HEK293 (cell line): ENCODE measurements around the gene SERINC5.

Source experiments
- CTCF ChIA-PET: fragments of 350-600 bp; formaldehyde crosslinking; extraction: SDS; loops from one replicate; lab custom pipeline; 2021; ENCODE audit warnings: antibody characterized with exemption; lab: Yijun Ruan, JAX
- POLR2A ChIA-PET: fragments of 300-600 bp; formaldehyde crosslinking; extraction: SDS; loops from one replicate; lab custom pipeline; 2020; ENCODE audit warnings: antibody characterized with exemption, inconsistent platforms; lab: Yijun Ruan, JAX
- H3K27ac ChIP-seq: fragments of 200-500 bp; sonication (Bioruptor generic); 2 replicates; pipeline ENCODE4 v1.5.1; 2014; ENCODE audit warnings: low read depth, low read length, control low read depth, inconsistent platforms; ENCODE audit errors: extremely low read depth
- H3K36me3 ChIP-seq, 2 experiments: fragments of 200-500 bp in 1 of 2; sonication (Bioruptor generic) in 1 of 2; 1 replicate in 1 of 2; 2 replicates in 1 of 2; pipeline ENCODE4 v1.5.1; 2014 to 2017; ENCODE audit warnings: inconsistent platforms in 2 of 2, low read length in 2 of 2; ENCODE audit not compliant: control insufficient read depth in 2 of 2, insufficient read depth in 1 of 2
- H3K4me1 ChIP-seq: fragments of 200-500 bp; sonication (Bioruptor generic); 2 replicates; pipeline ENCODE4 v1.5.1; 2014; ENCODE audit warnings: mild to moderate bottlenecking, low read length, inconsistent platforms; ENCODE audit not compliant: control insufficient read depth, insufficient read depth
- H3K4me3 ChIP-seq: 2 replicates; pipeline ENCODE4 v1.5.1; 2011; ENCODE audit warnings: low read depth, mild to moderate bottlenecking, control low read depth, low read length, moderate library complexity
- H3K9me3 ChIP-seq: fragments of 200-500 bp; sonication (Bioruptor generic); 2 replicates; pipeline ENCODE4 v1.5.1; 2014; ENCODE audit warnings: low read depth, low read length, inconsistent platforms; ENCODE audit not compliant: control insufficient read depth, insufficient read depth
- GLIS2 ChIP-seq: fragments of 450-650 bp; formaldehyde crosslinking; IDR thresholded peaks from 2 replicates; pipeline ENCODE4 v1.5.1; 2016; ENCODE audit warnings: missing biosample characterization, missing genetic modification characterization
- HOXD13 ChIP-seq: sonication (generic); formaldehyde crosslinking; IDR thresholded peaks from 2 replicates; pipeline ENCODE4 v1.8.0; 2022; ENCODE audit warnings: missing genetic modification reagents, borderline replicate concordance
- KLF7 ChIP-seq: fragments of 450-650 bp; formaldehyde crosslinking; IDR thresholded peaks from 2 replicates; pipeline ENCODE4 v1.5.1; 2016; ENCODE audit warnings: missing biosample characterization, missing genetic modification characterization, borderline replicate concordance
- MEIS1 ChIP-seq: sonication (generic); formaldehyde crosslinking; IDR thresholded peaks from 2 replicates; pipeline ENCODE4 v1.8.1; 2022; ENCODE audit warnings: missing genetic modification reagents, mild to moderate bottlenecking, borderline replicate concordance
- MYNN ChIP-seq: fragments of 450-650 bp; formaldehyde crosslinking; IDR thresholded peaks from 2 replicates; pipeline ENCODE4 v1.5.1; 2016; ENCODE audit warnings: missing biosample characterization, missing genetic modification characterization, borderline replicate concordance
- OSR2 ChIP-seq: fragments of 450-650 bp; formaldehyde crosslinking; IDR thresholded peaks from 2 replicates; pipeline ENCODE4 v1.5.1; 2016; ENCODE audit warnings: missing biosample characterization, missing genetic modification characterization
- SALL2 ChIP-seq: fragments of 450-650 bp; formaldehyde crosslinking; IDR thresholded peaks from 2 replicates; pipeline ENCODE4 v1.5.0; 2017; ENCODE audit warnings: missing biosample characterization, mild to moderate bottlenecking, missing genetic modification characterization, borderline replicate concordance
- SP2 ChIP-seq: fragments of 450-650 bp; formaldehyde crosslinking; IDR thresholded peaks from 2 replicates; pipeline ENCODE4 v1.5.1; 2016; ENCODE audit warnings: missing biosample characterization, missing genetic modification characterization
- SP3 ChIP-seq: fragments of 450-650 bp; formaldehyde crosslinking; IDR thresholded peaks from 2 replicates; pipeline ENCODE4 v1.5.1; 2016; ENCODE audit warnings: missing biosample characterization, missing genetic modification characterization
- TCF7L2 ChIP-seq: IDR thresholded peaks from 2 replicates; pipeline ENCODE4 v1.6.1; 2011; ENCODE audit warnings: low read depth, mild to moderate bottlenecking, inconsistent platforms, low read length, moderate library complexity, borderline replicate concordance
- ZBTB10 ChIP-seq: fragments of 450-650 bp; formaldehyde crosslinking; IDR thresholded peaks from 2 replicates; pipeline ENCODE4 v1.5.1; 2016; ENCODE audit warnings: missing biosample characterization, missing genetic modification characterization
- ZFHX2 ChIP-seq: fragments of 450-650 bp; formaldehyde crosslinking; conservative IDR thresholded peaks from 2 replicates; pipeline ENCODE4 v1.5.1; 2016; ENCODE audit warnings: missing biosample characterization, missing genetic modification characterization
- ZNF157 ChIP-seq: fragments of 450-650 bp; formaldehyde crosslinking; IDR thresholded peaks from 2 replicates; pipeline ENCODE4 v1.5.1; 2016; ENCODE audit warnings: missing biosample characterization, missing genetic modification characterization
- ZNF175 ChIP-seq: fragments of 450-650 bp; formaldehyde crosslinking; IDR thresholded peaks from 2 replicates; pipeline ENCODE4 v1.5.1; 2016; ENCODE audit warnings: missing biosample characterization, missing genetic modification characterization
- ZNF19 ChIP-seq: fragments of 450-650 bp; formaldehyde crosslinking; IDR thresholded peaks from 2 replicates; pipeline ENCODE4; 2016; ENCODE audit warnings: missing biosample characterization, missing genetic modification characterization, low read depth
- ZNF280D ChIP-seq: fragments of 450-650 bp; formaldehyde crosslinking; IDR thresholded peaks from 2 replicates; pipeline ENCODE4 v1.5.1; 2016; ENCODE audit warnings: missing biosample characterization, missing genetic modification characterization
- ZNF335 ChIP-seq: fragments of 450-650 bp; formaldehyde crosslinking; conservative IDR thresholded peaks from 2 replicates; pipeline ENCODE4 v1.5.1; 2016; ENCODE audit warnings: missing biosample characterization, missing genetic modification characterization
- ZNF394 ChIP-seq: fragments of 450-650 bp; formaldehyde crosslinking; IDR thresholded peaks from 2 replicates; pipeline ENCODE4 v1.5.1; 2016; ENCODE audit warnings: missing biosample characterization, missing genetic modification characterization, mild to moderate bottlenecking, moderate library complexity, borderline replicate concordance
- ZNF416 ChIP-seq: fragments of 450-650 bp; formaldehyde crosslinking; IDR thresholded peaks from 2 replicates; pipeline ENCODE4 v1.5.1; 2016; ENCODE audit warnings: missing biosample characterization, missing genetic modification characterization
- ZNF426 ChIP-seq: fragments of 450-650 bp; formaldehyde crosslinking; IDR thresholded peaks from 2 replicates; pipeline ENCODE4 v1.5.1; 2017; ENCODE audit warnings: missing biosample characterization, missing genetic modification characterization, mild to moderate bottlenecking, inconsistent platforms, moderate library complexity
- ZNF558 ChIP-seq: fragments of 450-650 bp; formaldehyde crosslinking; IDR thresholded peaks from 2 replicates; pipeline ENCODE4 v1.5.1; 2016; ENCODE audit warnings: missing biosample characterization, missing genetic modification characterization
- ZNF596 ChIP-seq: fragments of 450-650 bp; IDR thresholded peaks from 2 replicates; pipeline ENCODE4 v1.5.0; 2018; ENCODE audit warnings: missing biosample characterization, mild to moderate bottlenecking, missing genetic modification characterization, moderate library complexity
- ZNF624 ChIP-seq: fragments of 450-650 bp; formaldehyde crosslinking; IDR thresholded peaks from 2 replicates; pipeline ENCODE4 v1.5.1; 2017; ENCODE audit warnings: missing biosample characterization, missing genetic modification characterization
- ZNF785 ChIP-seq: fragments of 450-650 bp; formaldehyde crosslinking; IDR thresholded peaks from 2 replicates; pipeline ENCODE4 v1.5.1; 2016; ENCODE audit warnings: missing biosample characterization, missing genetic modification characterization

SERINC5 gene

GRCh38 chr5:80227979-80228596 is 27.8 kb downstream of the SERINC5 start:
- no peaks in the 10 kb centered on the region for H3K9me3 ChIP-seq
- ChIA-PET CTCF (no interaction called here), POLR2A (no interaction called here)
- H3K36me3 ChIP-seq, result no peaks in the 10 kb centered on the region
- no peak for TF ChIP-seq HOXD13
- no peak for TF ChIP-seq ZNF19 (tag by site-specific recombination)
- TF ChIP-seq SALL2 (tag by site-specific recombination), result no peak
- TF ChIP-seq ZNF335 (tag by site-specific recombination), result no peak
- TF ChIP-seq ZNF624 (tag by site-specific recombination), result no peak
- no peak for TF ChIP-seq ZNF596
- TF ChIP-seq ZNF558, result no peak
- no peaks in the 10 kb centered on the region for H3K4me1 ChIP-seq
- H3K4me3 ChIP-seq, result no peak overlapping the region
- H3K27ac ChIP-seq, result no peak overlapping the region

- TF ChIP-seq MEIS1 (CRISPR knock-in tag), result no peak
- TF ChIP-seq ZNF280D (tag by site-specific recombination), result no peak
- TF ChIP-seq ZNF394 (tag by site-specific recombination), result no peak
- no peak for TF ChIP-seq ZBTB10 (tag by site-specific recombination)
- TF ChIP-seq OSR2 (tag by site-specific recombination), result no peak
- TF ChIP-seq MYNN (tag by site-specific recombination), result no peak
- no peak for TF ChIP-seq ZNF157
- TF ChIP-seq KLF7 (tag by site-specific recombination), result no peak
- TF ChIP-seq ZNF335 (tag by site-specific recombination), result no peak
- TF ChIP-seq ZNF785, result no peak
- no peak for TF ChIP-seq TCF7L2
- TF ChIP-seq ZNF426 (tag by site-specific recombination), result no peak
- TF ChIP-seq ZNF416 (tag by site-specific recombination), result no peak
- no peak for TF ChIP-seq GLIS2 (tag by site-specific recombination)
- no peak for TF ChIP-seq SP2 (tag by site-specific recombination)
- no peak for TF ChIP-seq ZFHX2 (tag by site-specific recombination)
- TF ChIP-seq ZNF175 (tag by site-specific recombination), result no peak
- no peak for TF ChIP-seq SP3 (tag by site-specific recombination)
- H3K4me1 ChIP-seq, result no peaks in the 10 kb centered on the region
These were observed 29.9 kb downstream of the SERINC5 start for GRCh38 chr5:80225934-80226326.

More at GRCh38 chr5:80225934-80226326, 29.9 kb downstream of the SERINC5 start:
- CTCF ChIA-PET, result no interaction called here
- no peaks in the 10 kb centered on the region for H3K36me3 ChIP-seq
- H3K27ac ChIP-seq, result no peak overlapping the region
- H3K9me3 ChIP-seq, result no peaks in the 10 kb centered on the region
- no peak overlapping the region for H3K4me3 ChIP-seq
- POLR2A ChIA-PET, result no interaction called here
